ENCODE results near the gene RELT. TPM values are rescaled to one million over a fixed set of nuclear protein-coding genes. Genes with fewer than 3 reads are reported as not detected.

Gene RELT
- total and polyA plus RNA-seq, 2 of the 13 experiments (the other 11 are each of a cell fraction or from before 2014, with no cell fraction given): 2.5 to 4.7 TPM

DNA sequence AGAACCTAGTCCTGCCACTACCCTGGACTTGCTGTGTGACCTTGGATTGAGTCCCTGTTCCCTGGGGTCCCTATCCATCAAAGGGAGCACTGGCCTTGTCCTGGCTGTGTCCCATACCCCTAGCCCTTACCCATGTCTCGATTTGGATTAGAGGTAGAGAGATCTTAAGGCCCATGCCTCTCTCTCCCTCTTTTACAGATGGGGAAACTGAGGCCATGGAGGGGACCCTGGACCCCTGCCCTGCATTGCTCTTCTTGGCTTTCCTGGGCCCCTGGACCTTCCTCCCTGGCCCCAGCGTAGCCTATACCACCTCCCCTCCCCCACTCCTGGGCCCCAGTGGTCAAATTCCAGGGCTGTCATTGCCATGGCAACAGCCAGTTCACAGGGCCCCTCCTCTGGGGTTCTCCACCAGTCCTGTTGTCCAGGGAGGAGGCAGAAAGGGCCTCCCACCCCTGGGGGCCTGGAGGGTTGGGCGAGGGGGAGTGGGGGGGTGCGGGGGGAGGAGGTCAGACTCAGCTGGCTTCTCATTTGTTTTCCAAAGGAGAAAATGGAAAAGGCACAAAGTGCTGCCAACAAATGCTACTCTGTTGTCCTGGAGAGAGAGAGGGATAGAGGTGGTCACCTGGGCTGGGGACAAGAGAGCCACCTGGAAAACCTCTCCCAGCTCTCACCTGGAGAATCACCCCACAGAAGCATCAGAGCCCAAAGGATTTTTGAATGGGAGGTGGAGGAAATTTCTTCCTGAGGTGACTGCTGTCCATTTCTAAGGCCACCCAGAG, 44.9 kb upstream of the RELT start (continued):
- TF ChIP-seq, protein P1, sequence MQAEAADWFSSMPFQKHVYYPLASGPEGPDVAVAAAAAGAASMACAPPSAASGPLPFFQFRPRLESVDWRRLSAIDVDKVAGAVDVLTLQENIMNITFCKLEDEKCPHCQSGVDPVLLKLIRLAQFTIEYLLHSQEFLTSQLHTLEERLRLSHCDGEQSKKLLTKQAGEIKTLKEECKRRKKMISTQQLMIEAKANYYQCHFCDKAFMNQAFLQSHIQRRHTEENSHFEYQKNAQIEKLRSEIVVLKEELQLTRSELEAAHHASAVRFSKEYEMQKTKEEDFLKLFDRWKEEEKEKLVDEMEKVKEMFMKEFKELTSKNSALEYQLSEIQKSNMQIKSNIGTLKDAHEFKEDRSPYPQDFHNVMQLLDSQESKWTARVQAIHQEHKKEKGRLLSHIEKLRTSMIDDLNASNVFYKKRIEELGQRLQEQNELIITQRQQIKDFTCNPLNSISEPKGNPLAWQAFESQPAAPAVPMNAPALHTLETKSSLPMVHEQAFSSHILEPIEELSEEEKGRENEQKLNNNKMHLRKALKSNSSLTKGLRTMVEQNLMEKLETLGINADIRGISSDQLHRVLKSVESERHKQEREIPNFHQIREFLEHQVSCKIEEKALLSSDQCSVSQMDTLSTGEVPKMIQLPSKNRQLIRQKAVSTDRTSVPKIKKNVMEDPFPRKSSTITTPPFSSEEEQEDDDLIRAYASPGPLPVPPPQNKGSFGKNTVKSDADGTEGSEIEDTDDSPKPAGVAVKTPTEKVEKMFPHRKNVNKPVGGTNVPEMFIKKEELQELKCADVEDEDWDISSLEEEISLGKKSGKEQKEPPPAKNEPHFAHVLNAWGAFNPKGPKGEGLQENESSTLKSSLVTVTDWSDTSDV (CRISPR knock-in tag; IDR thresholded peaks at IDR 0.05): no peak
- TF ChIP-seq HDAC2 (CRISPR knock-in tag; IDR thresholded peaks at IDR 0.05) (peak; percentile 73; the same call in 1 of the 2 replicates), SUZ12 (IDR thresholded peaks at IDR 0.05; ENCODE audit: low read depth, low read length) (no peak), ZNF460 (CRISPR knock-in tag; IDR thresholded peaks at IDR 0.05; ENCODE audit: borderline replicate concordance) (0 out of 2 replicates have a peak, but pooled peaks have one; percentile 11), ZNF232 (CRISPR knock-in tag; IDR thresholded peaks at IDR 0.05; ENCODE audit: borderline replicate concordance) (no peak), ZSCAN30 (CRISPR knock-in tag; IDR thresholded peaks at IDR 0.05) (no peak), ZNF432 (CRISPR knock-in tag; IDR thresholded peaks at IDR 0.05; ENCODE audit: borderline replicate concordance) (no peak), CC2D1A (CRISPR knock-in tag; IDR thresholded peaks at IDR 0.05) (no peak), IKZF1 (IDR thresholded peaks at IDR 0.05) (no peak), ATF7 (IDR thresholded peaks at IDR 0.05) (no peak), ATF7 (CRISPR knock-in tag; IDR thresholded peaks at IDR 0.05) (0 out of 2 replicates have a peak, but pooled peaks have one; percentile 17), PHF20 (CRISPR knock-in tag; IDR thresholded peaks at IDR 0.05) (no peak), PAX8 (CRISPR knock-in tag; IDR thresholded peaks at IDR 0.05; ENCODE audit: borderline replicate concordance) (no peak), AKAP8 (CRISPR knock-in tag; IDR thresholded peaks at IDR 0.05) (0 out of 2 replicates have a peak, but pooled peaks have one; percentile 53), MIER3 (CRISPR knock-in tag; IDR thresholded peaks at IDR 0.05; ENCODE audit: borderline replicate concordance) (peak; percentile 53; the same call in 1 of the 2 replicates)
- TF ChIP-seq, protein P2, sequence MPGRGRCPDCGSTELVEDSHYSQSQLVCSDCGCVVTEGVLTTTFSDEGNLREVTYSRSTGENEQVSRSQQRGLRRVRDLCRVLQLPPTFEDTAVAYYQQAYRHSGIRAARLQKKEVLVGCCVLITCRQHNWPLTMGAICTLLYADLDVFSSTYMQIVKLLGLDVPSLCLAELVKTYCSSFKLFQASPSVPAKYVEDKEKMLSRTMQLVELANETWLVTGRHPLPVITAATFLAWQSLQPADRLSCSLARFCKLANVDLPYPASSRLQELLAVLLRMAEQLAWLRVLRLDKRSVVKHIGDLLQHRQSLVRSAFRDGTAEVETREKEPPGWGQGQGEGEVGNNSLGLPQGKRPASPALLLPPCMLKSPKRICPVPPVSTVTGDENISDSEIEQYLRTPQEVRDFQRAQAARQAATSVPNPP (CRISPR knock-in tag; IDR thresholded peaks at IDR 0.05): no peak
- TF ChIP-seq, protein P3, sequence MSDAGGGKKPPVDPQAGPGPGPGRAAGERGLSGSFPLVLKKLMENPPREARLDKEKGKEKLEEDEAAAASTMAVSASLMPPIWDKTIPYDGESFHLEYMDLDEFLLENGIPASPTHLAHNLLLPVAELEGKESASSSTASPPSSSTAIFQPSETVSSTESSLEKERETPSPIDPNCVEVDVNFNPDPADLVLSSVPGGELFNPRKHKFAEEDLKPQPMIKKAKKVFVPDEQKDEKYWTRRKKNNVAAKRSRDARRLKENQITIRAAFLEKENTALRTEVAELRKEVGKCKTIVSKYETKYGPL (CRISPR knock-in tag; IDR thresholded peaks at IDR 0.05): no peak
- TF ChIP-seq, protein P4, sequence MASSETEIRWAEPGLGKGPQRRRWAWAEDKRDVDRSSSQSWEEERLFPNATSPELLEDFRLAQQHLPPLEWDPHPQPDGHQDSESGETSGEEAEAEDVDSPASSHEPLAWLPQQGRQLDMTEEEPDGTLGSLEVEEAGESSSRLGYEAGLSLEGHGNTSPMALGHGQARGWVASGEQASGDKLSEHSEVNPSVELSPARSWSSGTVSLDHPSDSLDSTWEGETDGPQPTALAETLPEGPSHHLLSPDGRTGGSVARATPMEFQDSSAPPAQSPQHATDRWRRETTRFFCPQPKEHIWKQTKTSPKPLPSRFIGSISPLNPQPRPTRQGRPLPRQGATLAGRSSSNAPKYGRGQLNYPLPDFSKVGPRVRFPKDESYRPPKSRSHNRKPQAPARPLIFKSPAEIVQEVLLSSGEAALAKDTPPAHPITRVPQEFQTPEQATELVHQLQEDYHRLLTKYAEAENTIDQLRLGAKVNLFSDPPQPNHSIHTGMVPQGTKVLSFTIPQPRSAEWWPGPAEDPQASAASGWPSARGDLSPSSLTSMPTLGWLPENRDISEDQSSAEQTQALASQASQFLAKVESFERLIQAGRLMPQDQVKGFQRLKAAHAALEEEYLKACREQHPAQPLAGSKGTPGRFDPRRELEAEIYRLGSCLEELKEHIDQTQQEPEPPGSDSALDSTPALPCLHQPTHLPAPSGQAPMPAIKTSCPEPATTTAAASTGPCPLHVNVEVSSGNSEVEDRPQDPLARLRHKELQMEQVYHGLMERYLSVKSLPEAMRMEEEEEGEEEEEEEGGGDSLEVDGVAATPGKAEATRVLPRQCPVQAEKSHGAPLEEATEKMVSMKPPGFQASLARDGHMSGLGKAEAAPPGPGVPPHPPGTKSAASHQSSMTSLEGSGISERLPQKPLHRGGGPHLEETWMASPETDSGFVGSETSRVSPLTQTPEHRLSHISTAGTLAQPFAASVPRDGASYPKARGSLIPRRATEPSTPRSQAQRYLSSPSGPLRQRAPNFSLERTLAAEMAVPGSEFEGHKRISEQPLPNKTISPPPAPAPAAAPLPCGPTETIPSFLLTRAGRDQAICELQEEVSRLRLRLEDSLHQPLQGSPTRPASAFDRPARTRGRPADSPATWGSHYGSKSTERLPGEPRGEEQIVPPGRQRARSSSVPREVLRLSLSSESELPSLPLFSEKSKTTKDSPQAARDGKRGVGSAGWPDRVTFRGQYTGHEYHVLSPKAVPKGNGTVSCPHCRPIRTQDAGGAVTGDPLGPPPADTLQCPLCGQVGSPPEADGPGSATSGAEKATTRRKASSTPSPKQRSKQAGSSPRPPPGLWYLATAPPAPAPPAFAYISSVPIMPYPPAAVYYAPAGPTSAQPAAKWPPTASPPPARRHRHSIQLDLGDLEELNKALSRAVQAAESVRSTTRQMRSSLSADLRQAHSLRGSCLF (CRISPR knock-in tag; IDR thresholded peaks at IDR 0.05; ENCODE audit: borderline replicate concordance): no peak
- TF ChIP-seq, protein P5, sequence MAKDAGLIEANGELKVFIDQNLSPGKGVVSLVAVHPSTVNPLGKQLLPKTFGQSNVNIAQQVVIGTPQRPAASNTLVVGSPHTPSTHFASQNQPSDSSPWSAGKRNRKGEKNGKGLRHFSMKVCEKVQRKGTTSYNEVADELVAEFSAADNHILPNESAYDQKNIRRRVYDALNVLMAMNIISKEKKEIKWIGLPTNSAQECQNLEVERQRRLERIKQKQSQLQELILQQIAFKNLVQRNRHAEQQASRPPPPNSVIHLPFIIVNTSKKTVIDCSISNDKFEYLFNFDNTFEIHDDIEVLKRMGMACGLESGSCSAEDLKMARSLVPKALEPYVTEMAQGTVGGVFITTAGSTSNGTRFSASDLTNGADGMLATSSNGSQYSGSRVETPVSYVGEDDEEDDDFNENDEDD (CRISPR knock-in tag; IDR thresholded peaks at IDR 0.05; ENCODE audit: borderline replicate concordance): no peak
